ENCODE data around the gene NUDT3.
"Not testable (repeated sequence)": the region's sequence is repeated elsewhere in the genome, so short reads cannot be mapped to it uniquely, and the experiment has no call there.

The NUDT3 gene

GRCh38 chr6:34391786-34392496 lies 528 bp downstream of the NUDT3 start:
- DNase-seq = peak; percentile 37

DNA sequence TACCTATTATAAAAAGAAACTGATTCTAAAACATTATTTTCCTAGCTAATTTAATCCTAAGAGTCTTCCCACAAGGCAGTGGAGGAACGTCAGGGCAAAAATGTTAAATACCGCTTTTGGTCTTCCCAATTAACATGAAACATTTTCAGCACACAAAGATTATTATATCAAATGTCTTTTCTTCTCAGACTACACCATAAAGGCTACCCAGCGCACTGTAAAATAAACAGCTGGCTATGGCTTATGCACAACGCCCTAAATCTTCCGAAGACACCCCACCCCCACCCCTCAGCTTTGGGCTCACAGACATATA lies 1.0 kb downstream of the NUDT3 start:
- no peak for DNase-seq

DNA sequence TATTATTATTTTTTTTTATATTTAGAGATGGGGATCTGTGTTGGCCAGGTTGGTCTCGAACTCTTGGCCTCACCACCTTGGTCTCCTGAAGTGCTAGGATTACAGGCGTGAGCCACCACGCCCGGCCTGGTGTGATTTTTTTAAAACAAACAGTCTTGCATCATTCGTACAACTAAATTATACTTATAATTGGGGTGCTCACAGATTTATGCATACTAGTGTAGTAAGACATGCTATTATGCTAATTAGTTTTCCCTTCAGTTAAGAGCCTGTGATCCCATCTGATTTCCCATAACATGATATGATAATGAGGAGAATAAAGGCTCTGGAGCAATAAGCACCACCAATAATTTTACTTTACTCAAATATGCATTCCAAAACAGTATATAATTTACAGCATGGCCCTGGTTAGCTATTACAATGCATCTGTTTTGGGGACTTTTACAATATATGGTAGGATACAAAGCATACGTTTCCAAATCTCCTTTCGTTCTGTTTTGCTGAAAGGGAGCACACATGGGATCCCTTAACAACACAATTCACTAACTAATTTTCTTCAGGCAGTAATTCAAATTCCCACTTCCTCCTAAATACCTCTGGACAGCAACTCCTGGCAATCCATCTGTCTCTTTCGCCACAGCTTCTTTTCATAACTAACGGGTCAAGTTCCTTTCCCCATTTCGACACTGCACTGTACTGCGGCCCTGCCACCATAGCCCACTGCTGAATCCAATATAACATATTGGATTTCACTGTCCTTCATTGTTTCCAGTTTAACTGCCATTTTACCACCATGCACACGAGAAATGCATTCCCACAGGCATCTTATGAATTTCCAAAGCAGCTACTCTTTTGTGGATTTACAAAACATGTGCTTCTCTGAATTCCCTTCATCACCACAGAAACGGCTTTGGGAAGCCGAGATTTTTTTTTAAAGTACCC lies 1.7 kb downstream of the NUDT3 start:
- no peak for DNase-seq

DNA sequence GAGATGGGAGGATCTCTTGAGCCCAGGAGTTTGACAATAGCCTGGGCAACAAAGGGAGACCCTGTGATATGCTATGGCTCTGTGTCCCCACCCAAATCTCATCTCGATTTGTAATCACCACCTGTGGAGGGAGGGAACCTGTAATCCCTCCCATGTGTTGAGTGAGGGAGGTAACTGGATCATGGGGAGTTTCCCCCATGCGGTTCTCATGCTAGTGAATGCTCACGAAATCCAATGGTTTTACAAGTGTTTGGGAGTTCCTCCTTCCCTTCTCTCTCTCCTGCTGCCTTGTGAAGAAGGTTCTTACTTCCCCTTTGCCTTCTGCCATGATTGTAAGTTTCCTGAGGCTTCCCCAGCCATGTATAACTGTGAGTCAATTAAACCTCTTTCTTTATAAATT lies 3.4 kb downstream of the NUDT3 start:
- DNase-seq = no peak

DNA sequence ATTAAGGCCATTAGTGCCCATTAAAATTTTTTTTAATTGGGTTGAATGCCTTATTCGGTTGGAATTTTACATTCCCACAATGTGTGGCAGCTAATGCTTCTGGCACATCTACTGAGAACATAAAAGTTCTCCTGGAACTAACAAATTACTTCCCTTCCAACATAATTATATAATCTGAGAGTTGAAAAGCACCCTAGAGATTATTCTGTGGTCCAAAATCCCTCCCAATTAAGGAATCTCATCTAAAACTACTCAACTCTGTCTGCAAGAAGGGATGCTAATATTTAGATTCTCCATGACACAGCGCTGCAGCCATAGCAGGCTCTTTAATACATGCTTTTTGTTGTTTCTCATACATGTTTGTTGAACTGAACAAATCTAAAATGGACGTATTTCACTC lies 4.0 kb downstream of the NUDT3 start:
- DNase-seq = no peak

GRCh38 chr6:34386316-34387137 lies 5.9 kb downstream of the NUDT3 start:
- no peak for DNase-seq

DNA sequence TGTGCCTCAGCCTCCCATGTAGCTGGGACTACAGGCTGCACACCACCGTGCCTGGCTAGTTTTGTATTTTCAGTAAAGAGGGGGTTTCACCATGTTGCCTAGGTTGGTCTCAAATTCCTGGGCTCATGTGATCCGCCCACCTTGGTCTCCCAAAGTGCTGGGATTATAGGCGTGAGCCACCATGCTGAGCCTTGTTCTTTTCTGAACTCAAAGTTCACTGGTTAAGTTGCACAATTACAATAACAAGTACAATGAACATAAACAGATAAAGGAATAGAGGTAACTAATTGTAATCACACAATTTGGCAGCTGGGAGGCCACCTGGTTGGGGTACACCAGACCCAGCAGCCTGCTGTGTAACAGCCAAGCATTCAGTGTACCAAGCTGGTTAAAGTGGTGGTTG lies 6.7 kb downstream of the NUDT3 start:
- DNase-seq = no peak

DNA sequence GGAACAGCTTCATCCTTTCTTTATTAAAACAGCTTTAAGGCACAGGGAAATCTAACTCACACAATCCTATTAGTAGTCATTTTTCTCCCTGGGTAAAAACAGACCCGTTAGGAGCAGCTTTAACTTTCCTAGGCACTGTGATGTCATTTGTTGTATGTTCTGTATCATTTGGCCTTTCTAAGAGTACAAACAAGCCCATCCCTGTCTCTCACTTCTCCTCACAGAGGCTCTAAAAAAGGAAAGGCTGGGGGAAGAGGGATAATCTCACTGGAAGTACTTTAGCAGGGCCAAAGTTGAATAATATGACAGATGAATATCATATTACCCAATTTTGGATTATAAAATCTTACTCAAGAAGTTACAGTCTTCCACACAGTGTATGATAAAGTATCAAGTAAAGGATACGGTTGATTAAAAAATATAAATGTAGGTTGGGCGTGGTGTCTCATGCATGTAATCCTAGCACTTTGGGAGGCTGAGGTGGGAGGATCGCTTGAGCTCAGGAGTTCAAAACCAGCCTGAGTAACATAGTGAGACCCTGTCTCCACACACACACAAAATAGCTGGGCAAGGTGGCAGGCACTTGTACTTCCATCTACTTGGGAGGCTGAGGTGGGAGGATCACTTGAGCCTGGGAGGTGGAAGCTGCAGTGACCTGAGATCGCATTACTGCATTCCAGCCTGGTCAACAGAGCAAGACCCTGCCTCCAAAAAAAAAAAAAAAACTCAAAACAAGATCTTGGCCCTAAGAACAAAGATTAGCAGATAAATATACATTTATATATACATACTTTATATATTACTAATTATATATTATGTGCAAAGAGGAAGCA lies 7.9 kb downstream of the NUDT3 start:
- DNase-seq = no peak

GRCh38 chr6:34383656-34384320 lies 8.7 kb downstream of the NUDT3 start:
- DNase-seq = no peak

DNA sequence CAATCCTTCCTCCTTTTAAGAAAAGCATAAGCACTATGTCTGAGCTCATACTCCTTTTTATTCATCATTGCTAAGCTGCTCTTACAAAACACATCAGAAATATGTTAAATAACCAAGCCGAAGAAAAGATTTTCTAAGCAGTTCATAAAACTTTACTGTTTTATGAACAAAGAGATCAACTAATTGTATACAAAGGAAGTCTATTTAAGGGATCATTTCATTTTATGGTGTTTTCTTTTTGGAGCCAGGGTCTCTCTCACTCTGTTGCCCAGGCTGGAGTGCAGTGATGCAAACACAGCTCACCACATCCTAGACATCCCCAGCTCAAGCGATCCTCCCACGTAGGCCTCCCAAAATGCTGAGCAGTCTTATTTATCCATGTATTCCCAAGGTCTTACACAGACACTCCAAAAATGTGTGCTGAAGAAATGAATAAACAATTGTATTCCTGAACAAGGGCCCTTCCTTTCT lies 9.3 kb downstream of the NUDT3 start:
- DNase-seq = no peak

DNA sequence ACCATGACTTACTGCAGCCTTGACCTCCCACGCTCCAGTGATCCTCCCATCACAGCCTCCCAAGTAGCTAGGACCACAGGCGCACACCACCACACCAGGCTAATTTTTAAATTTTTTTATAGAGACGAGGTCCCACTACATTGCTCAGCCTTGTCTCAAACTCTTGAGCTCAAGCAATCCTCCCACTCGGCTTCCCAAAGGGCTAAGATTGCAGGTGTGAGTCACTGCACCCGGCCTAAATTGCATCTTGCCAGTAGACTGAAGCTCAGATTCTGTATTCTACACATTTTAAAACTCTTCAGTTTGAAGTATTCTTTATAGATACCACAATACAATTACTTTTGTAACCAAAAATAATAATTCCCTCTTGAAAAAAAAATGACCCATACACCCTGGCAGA lies 11.4 kb downstream of the NUDT3 start:
- no peak for DNase-seq

GRCh38 chr6:34378470-34378869 lies 14.0 kb downstream of the NUDT3 start:
- DNase-seq = no peak

- no peak for DNase-seq
Observed at GRCh38 chr6:34377984-34378383, 14.5 kb downstream of the NUDT3 start.

GRCh38 chr6:34377571-34377970 lies 14.9 kb downstream of the NUDT3 start:
- not testable (repeated sequence) for DNase-seq

DNA sequence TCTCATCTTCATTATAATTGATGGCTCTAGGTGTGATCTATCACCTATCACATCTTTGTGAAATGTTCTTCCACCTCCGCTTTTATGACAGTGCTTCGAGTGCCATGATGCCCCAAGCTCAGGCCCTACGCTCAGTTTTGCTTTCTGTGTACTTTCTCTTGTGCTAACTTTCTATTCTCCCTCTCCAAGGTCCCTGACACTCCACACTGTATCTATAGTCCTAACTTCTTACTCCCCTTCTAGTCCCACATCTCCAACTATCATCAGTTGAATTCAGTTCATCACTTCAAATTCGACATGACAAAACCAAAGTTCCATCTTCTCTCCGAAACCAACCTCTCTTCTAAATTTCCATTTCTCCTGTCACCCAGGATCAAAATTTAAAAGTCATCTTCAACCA lies 16.6 kb downstream of the NUDT3 start:
- no peak for DNase-seq

GRCh38 chr6:34374508-34374907 lies 18.0 kb downstream of the NUDT3 start:
- no peak for DNase-seq

GRCh38 chr6:34374069-34374468 lies 18.4 kb downstream of the NUDT3 start:
- DNase-seq = no peak

GRCh38 chr6:34373511-34373910 lies 19.0 kb downstream of the NUDT3 start:
- DNase-seq = no peak

DNA sequence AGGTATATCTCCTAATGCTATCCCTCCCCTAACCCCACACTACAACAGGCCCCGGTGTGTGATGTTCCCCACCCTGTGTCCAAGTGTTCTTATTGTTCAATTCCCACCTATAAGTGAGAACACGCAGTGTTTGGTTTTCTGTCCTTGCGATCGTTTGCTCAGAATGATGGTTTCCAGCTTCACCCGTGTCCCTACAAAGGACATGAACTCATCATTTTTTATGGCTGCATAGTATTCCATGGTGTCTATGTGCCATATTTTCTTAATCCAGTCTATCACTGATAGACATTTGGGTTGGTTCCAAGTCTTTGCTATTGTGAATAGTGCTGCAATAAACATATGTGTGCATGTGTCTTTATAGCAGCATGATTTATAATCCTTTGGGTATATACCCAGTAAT lies 20.6 kb downstream of the NUDT3 start:
- not testable (repeated sequence) for DNase-seq

DNA sequence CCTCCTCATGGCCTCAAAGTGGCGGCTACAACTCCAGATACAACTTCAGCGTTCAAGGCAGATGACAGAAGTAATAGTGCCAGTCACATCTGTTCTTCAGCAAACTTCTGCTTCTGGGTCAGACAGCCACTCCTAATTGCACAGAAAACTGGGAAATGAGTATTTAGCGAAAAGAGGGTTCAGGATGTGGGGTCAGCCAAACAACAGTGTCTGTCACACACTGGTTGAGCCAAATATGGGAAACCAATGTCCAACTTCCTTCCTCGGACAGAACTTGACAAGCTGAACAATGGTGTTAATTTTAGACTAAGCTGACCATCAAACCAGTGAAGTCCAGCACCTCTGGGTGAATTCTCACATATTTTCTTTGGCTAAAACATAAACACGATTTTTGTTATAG lies 22.1 kb downstream of the NUDT3 start:
- no peak for DNase-seq

GRCh38 chr6:34369385-34369784 lies 23.1 kb downstream of the NUDT3 start:
- no peak for DNase-seq

GRCh38 chr6:34366639-34366921 lies 25.9 kb downstream of the NUDT3 start:
- no peak for DNase-seq

Data from KG1 (cell line).